Measurements from ENCODE around the gene GCSH. TPM values are rescaled to one million over a fixed set of nuclear protein-coding genes. Genes with fewer than 3 reads are reported as not detected.

Gene GCSH
- total RNA-seq, 1 experiment from 2014 or later = 109 TPM

GRCh38 chr16:81094771-81095251, 1.4 kb downstream of the GCSH start:
- Mint-ChIP-seq H3K4me3 (ENCODE audit: low read depth, unreplicated experiment) (peak overlapping the region; percentile 70), H3K27me3 (ENCODE audit: unreplicated experiment) (no peaks in the 10 kb centered on the region), H3K36me3 (ENCODE audit: insufficient read depth, unreplicated experiment) (peaks cover 53% of the 10 kb centered on the region), H3K4me1 (ENCODE audit: low read depth, unreplicated experiment) (peaks cover 35% of the 10 kb centered on the region), H3K27ac (ENCODE audit: unreplicated experiment) (peak overlapping the region; percentile 44), H3K9me3 (ENCODE audit: low read depth, unreplicated experiment) (peaks cover 3% of the 10 kb centered on the region)
- CTCF ChIA-PET = interaction anchor here (0.7 kb wide), 1 partner anchor 139 kb away, joined by 5 read pairs; no protein-coding TSS in a partner anchor
- intact Hi-C loops (cut with micrococcal nuclease; ENCODE audit: unreplicated experiment) = loop anchor here (5.0 kb wide), 2 partner anchors 47 to 97 kb away; no protein-coding TSS in a partner anchor
- TF ChIP-seq, protein P1, sequence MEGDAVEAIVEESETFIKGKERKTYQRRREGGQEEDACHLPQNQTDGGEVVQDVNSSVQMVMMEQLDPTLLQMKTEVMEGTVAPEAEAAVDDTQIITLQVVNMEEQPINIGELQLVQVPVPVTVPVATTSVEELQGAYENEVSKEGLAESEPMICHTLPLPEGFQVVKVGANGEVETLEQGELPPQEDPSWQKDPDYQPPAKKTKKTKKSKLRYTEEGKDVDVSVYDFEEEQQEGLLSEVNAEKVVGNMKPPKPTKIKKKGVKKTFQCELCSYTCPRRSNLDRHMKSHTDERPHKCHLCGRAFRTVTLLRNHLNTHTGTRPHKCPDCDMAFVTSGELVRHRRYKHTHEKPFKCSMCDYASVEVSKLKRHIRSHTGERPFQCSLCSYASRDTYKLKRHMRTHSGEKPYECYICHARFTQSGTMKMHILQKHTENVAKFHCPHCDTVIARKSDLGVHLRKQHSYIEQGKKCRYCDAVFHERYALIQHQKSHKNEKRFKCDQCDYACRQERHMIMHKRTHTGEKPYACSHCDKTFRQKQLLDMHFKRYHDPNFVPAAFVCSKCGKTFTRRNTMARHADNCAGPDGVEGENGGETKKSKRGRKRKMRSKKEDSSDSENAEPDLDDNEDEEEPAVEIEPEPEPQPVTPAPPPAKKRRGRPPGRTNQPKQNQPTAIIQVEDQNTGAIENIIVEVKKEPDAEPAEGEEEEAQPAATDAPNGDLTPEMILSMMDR (IDR thresholded peaks at IDR 0.05; ENCODE audit: unreplicated experiment) = no peak
- DNase-seq = no peak
- BruUV-seq (replicated peaks) = no TSS peak

DNA sequence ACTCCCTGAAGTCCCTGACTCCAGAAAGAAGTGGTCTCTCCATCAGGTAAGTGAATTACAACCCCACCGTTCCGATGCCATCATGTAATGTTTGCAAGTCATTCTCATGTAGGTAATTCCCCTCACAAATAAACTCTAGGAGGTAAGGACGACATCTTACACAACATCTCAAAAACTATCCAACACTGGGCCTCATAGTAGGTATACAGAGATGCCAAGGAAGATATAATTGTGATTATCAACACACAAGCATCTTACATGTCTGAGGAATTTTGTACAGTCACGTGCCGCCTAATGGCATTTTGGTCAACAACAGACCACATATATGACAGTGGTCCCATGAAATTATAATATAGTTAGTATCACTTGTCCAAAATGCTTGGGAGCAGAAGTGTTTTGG, 7.4 kb downstream of the GCSH start:
- no TSS peak for BruUV-seq (replicated peaks)
- CTCF ChIA-PET = no interaction called here
- no peaks in the 10 kb centered on the region for H3K27me3 Mint-ChIP-seq (ENCODE audit: unreplicated experiment)
- peak overlapping the region; percentile 47 for H3K27ac Mint-ChIP-seq (ENCODE audit: unreplicated experiment)
- no peak for DNase-seq
- intact Hi-C loops (cut with micrococcal nuclease; ENCODE audit: unreplicated experiment) = no loop called here
- peaks cover 49% of the 10 kb centered on the region for H3K36me3 Mint-ChIP-seq (ENCODE audit: insufficient read depth, unreplicated experiment)
- H3K4me1 Mint-ChIP-seq (ENCODE audit: low read depth, unreplicated experiment) = peaks cover 16% of the 10 kb centered on the region
- TF ChIP-seq, protein P1 (IDR thresholded peaks at IDR 0.05; ENCODE audit: unreplicated experiment) = no peak
- no peaks in the 10 kb centered on the region for H3K9me3 Mint-ChIP-seq (ENCODE audit: low read depth, unreplicated experiment)
- no peak overlapping the region for H3K4me3 Mint-ChIP-seq (ENCODE audit: low read depth, unreplicated experiment)

DNA sequence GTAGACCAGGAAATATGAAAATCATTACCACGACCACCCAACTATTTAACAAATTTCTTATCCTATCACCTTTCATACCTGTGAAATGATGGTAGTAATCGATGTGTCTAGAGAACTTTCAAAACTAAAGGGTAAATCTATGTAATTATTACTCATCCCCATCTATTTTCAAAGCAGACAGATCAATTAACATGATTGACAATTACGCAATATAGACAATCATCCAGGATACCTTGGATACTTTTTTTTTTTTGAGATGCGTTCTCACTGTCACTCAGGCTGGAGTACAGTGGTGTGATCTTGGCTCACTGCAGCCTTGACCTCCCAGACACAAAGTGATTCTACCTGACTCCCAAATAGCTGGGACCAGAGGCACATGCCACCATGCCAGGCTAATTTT, 15.2 kb downstream of the GCSH start:
- intact Hi-C loops (cut with micrococcal nuclease; ENCODE audit: unreplicated experiment) = no loop called here
- Mint-ChIP-seq H3K9me3 (ENCODE audit: low read depth, unreplicated experiment) (no peaks in the 10 kb centered on the region), H3K4me1 (ENCODE audit: low read depth, unreplicated experiment) (no peaks in the 10 kb centered on the region), H3K4me3 (ENCODE audit: low read depth, unreplicated experiment) (no peak overlapping the region), H3K27me3 (ENCODE audit: unreplicated experiment) (no peaks in the 10 kb centered on the region), H3K36me3 (ENCODE audit: insufficient read depth, unreplicated experiment) (peaks cover 29% of the 10 kb centered on the region), H3K27ac (ENCODE audit: unreplicated experiment) (no peak overlapping the region)
- BruUV-seq (replicated peaks) = no TSS peak
- no peak for DNase-seq
- TF ChIP-seq, protein P1 (IDR thresholded peaks at IDR 0.05; ENCODE audit: unreplicated experiment) = no peak
- CTCF ChIA-PET = no interaction called here

GRCh38 chr16:81080233-81080632, 16.0 kb downstream of the GCSH start:
- no peak overlapping the region for H3K4me3 Mint-ChIP-seq (ENCODE audit: low read depth, unreplicated experiment)
- BruUV-seq (replicated peaks) = no TSS peak
- peaks cover 28% of the 10 kb centered on the region for H3K36me3 Mint-ChIP-seq (ENCODE audit: insufficient read depth, unreplicated experiment)
- intact Hi-C loops (cut with micrococcal nuclease; ENCODE audit: unreplicated experiment) = no loop called here
- H3K27me3 Mint-ChIP-seq (ENCODE audit: unreplicated experiment) = no peaks in the 10 kb centered on the region
- peak overlapping the region; percentile 17 for H3K27ac Mint-ChIP-seq (ENCODE audit: unreplicated experiment)
- no peaks in the 10 kb centered on the region for H3K9me3 Mint-ChIP-seq (ENCODE audit: low read depth, unreplicated experiment)
- no peaks in the 10 kb centered on the region for H3K4me1 Mint-ChIP-seq (ENCODE audit: low read depth, unreplicated experiment)
- DNase-seq = no peak
- CTCF ChIA-PET = interaction anchor here (0.5 kb wide), 1 partner anchor 89 kb away, joined by 3 read pairs; no protein-coding TSS in a partner anchor
- TF ChIP-seq, protein P1 (IDR thresholded peaks at IDR 0.05; ENCODE audit: unreplicated experiment) = no peak

All from Calu3 (cell line).